Nucleus accumbens (tissue), 56 donors: ENCODE results near the gene SLC37A3.
"Not testable (repeated sequence)": the region's sequence is repeated elsewhere in the genome, so short reads cannot be mapped to it uniquely, and the experiment has no call there.

Source experiments
- DNase-seq, 56 donors: peaks; one replicate each; lab custom pipeline; 2025; lab: John Stamatoyannopoulos, UW

The SLC37A3 gene

GRCh38 chr7:140349144-140349771, 49.1 kb downstream of the SLC37A3 start:
- DNase-seq, result peak in 21 of 56 donors; percentile 1 to 39 (median 16)

- DNase-seq, result no peak
These were observed 50.0 kb downstream of the SLC37A3 start for GRCh38 chr7:140348161-140348849.

GRCh38 chr7:140347218-140347617, 51.1 kb downstream of the SLC37A3 start:
- DNase-seq, result no peak

- DNase-seq, result no peak
These were observed 52.9 kb downstream of the SLC37A3 start for GRCh38 chr7:140345426-140345825.

GRCh38 chr7:140342727-140343514, 55.4 kb downstream of the SLC37A3 start:
- DNase-seq, result peak in 33 of 56 donors; percentile 4 to 60 (median 25)

- DNase-seq, result not testable (repeated sequence)
These were observed 59.4 kb downstream of the SLC37A3 start for GRCh38 chr7:140338959-140339358.

GRCh38 chr7:140334341-140335057, 63.8 kb downstream of the SLC37A3 start:
- DNase-seq, result peak in 38 of 56 donors; percentile 3 to 66 (median 39)

- DNase-seq, result no peak
These were observed 64.6 kb downstream of the SLC37A3 start for GRCh38 chr7:140333686-140334085.

- DNase-seq, result no peak
These were observed 65.1 kb downstream of the SLC37A3 start for GRCh38 chr7:140333223-140333622.

- no peak for DNase-seq
These were observed 67.7 kb downstream of the SLC37A3 start for GRCh38 chr7:140330595-140330994.

GRCh38 chr7:140330128-140330527, 68.2 kb downstream of the SLC37A3 start:
- DNase-seq, result peak in 13 of 56 donors; percentile 4 to 49 (median 10)

GRCh38 chr7:140327261-140327661, 71.1 kb downstream of the SLC37A3 start:
- DNase-seq, result no peak

GRCh38 chr7:140326116-140326928, 72.0 kb downstream of the SLC37A3 start:
- DNase-seq, result peak in 47 of 56 donors; percentile 4 to 82 (median 48)

GRCh38 chr7:140325600-140325999, 72.7 kb downstream of the SLC37A3 start:
- DNase-seq, result no peak

GRCh38 chr7:140324714-140325113, 73.6 kb downstream of the SLC37A3 start:
- no peak for DNase-seq

- DNase-seq, result no peak
These were observed 75.6 kb downstream of the SLC37A3 start for GRCh38 chr7:140322759-140323158.

- DNase-seq, result not testable (repeated sequence)
These were observed 78.3 kb downstream of the SLC37A3 start for GRCh38 chr7:140320078-140320477.

GRCh38 chr7:140317999-140318398, 80.3 kb downstream of the SLC37A3 start:
- no peak for DNase-seq

GRCh38 chr7:140317597-140317996, 80.7 kb downstream of the SLC37A3 start:
- peak in 5 of 56 donors; percentile 1 to 22 (median 4) for DNase-seq
